Ovary (tissue), 9 donors: Measurements from ENCODE around the gene RGS3. TPM values are rescaled to one million over a fixed set of nuclear protein-coding genes. Genes with fewer than 3 reads are reported as not detected.
A peak's percentile ranks its signal among the peaks of the same experiment; 100 is the strongest.

Experiments used
- DNase-seq, 5 donors: peaks; one replicate each; pipeline ENCODE4 v3.0.0-alpha.2; 2019 to 2020
- H3K27ac ChIP-seq, 2 donors: fragments of 200-600 bp; one replicate each; pipeline versions ENCODE4 v1.5.1 to v1.8.0; 2019 to 2022
- H3K27me3 ChIP-seq: fragments of 200-600 bp; one replicate; pipeline ENCODE4 v1.8.0; 2022
- H3K36me3 ChIP-seq: fragments of 200-600 bp; sonication (generic); one replicate; pipeline ENCODE4 v1.5.1; 2019
- H3K4me1 ChIP-seq: one replicate; pipeline ENCODE4 v1.8.1; 2013; ENCODE audit warnings: mild to moderate bottlenecking, moderate library complexity; ENCODE audit not compliant: insufficient read depth
- H3K4me3 ChIP-seq: fragments of 200-600 bp; sonication (generic); one replicate; pipeline ENCODE4 v1.5.1; 2017
- H3K9me3 ChIP-seq, 2 donors: fragments of 200-600 bp in 1 of 2; sonication (generic) in 1 of 2; one replicate each; pipeline versions ENCODE4 v1.5.1 to v1.8.1; 2013 to 2019; ENCODE audit warnings: mild to moderate bottlenecking in 1 of 2, moderate library complexity in 1 of 2
- EP300 ChIP-seq: sonication (generic); formaldehyde crosslinking; IDR thresholded peaks from one replicate; pipeline ENCODE4 v1.6.1; 2017; ENCODE audit warnings: antibody characterized with exemption
- POLR2A ChIP-seq: fragments of 450-650 bp; IDR thresholded peaks from one replicate; pipeline ENCODE4 v1.6.1; 2017; ENCODE audit warnings: antibody characterized with exemption, mild to moderate bottlenecking, moderate library complexity
- WGBS, 3 donors: extraction: QIAGEN DNeasy Blood & Tissue Kit in 1 of 3; methylation state at CpG; one replicate each; pipeline versions ENCODE4 v1.1.5 to v1.1.7; 2013 to 2017; 5-methylcytosine and 5-hydroxymethylcytosine counted together
- intact Hi-C, 4 donors: fragments of 100-400 bp; cut with DNase I; formaldehyde crosslinking; loops; one replicate each; pipeline versions ENCODE4 v1.11.0 to v1.15.1; 2022 to 2023
- polyA plus RNA-seq, 2 donors: library from polyadenylated mRNA; stranded (reverse); fragments of 200-250 nt in 1 of 2; fragments of 350-450 nt in 1 of 2; fragmentation: Illumina TruSeq in 1 of 2; extraction: RNeasy Lipid Tissue Mini Kit (QIAGEN cat#74804) in 1 of 2; gene quantifications; one replicate each; pipeline ENCODE4 v1.2.3, GENCODE V29; 2013 to 2014
- total RNA-seq, 7 donors: library from RNA; depleted of rRNA in 2 of 7; stranded (reverse); fragments of >200 nt in 2 of 7; fragmentation: NEBNext Ultra II Directional in 3 of 7; extraction: Animal tissue kit (Norgen Biotek cat#: 25700) in 3 of 7; gene quantifications; one replicate each; pipeline versions ENCODE4 v1.1.0 to v1.2.4, GENCODE V29; 2016 to 2023
- TF ChIP-seq, protein P1 (sequence below), 3 donors: fragments of 450-650 bp in 2 of 3; fragments of 200-600 bp in 1 of 3; IDR thresholded peaks; one replicate each; pipeline versions ENCODE4 v1.5.1 to v1.8.0; 2016 to 2022; ENCODE audit warnings: antibody characterized with exemption in 3 of 3, mild to moderate bottlenecking in 1 of 3
- donor health status: DM: no; HTN: no; CAD: no; lungs with moderate emphysema.
- donor health status: DM: no; HTN: no; CAD: no.
- donor health status: Bipolar disorder and iron deficiency.
- donor health status: DM: yes; HTN: yes; CAD: no.
- donor health status: DM: no; HTN: no; CAD: no.
- donor health status: DM: yes; HTN: yes; CAD: no.

The RGS3 gene
- total and polyA plus RNA-seq, 9 donors: 6.1 to 49.3 (median 15.4) TPM

DNA sequence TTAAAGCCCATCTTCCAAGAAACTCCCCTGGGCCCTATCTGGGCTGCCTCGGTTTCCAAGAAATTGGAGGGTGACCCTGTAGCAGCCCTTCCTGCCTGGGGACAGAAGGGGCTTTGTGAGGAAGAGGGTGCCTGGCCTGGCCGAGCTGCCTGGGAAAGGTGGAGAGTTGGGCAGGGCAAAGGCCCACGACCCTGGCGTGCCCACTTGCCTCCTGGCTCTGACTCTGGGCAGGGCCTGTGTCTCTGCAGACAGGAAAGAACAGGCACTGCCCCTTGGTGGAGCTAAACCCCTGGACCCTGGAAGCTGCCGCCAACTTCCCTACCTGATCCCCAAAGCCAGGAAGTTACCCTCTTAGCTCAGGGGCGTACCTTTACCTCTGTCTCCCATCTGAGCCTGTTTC lies 149.3 kb downstream of the RGS3 start:
- Histone ChIP-seq H3K27me3 (no peaks in the 10 kb centered on the region), H3K9me3 (no peaks in the 10 kb centered on the region), H3K4me3 (no peak overlapping the region), H3K36me3 (no peaks in the 10 kb centered on the region), H3K4me1 (peaks cover 18% of the 10 kb centered on the region), H3K27ac (no peak overlapping the region)
- 91 to 95% (median 93%) methylated on average over 6 of the region's 6 CpGs for WGBS, 3 donors
- peak in 1 of 5 donors; percentile 31 for DNase-seq
- TF ChIP-seq, protein P1, sequence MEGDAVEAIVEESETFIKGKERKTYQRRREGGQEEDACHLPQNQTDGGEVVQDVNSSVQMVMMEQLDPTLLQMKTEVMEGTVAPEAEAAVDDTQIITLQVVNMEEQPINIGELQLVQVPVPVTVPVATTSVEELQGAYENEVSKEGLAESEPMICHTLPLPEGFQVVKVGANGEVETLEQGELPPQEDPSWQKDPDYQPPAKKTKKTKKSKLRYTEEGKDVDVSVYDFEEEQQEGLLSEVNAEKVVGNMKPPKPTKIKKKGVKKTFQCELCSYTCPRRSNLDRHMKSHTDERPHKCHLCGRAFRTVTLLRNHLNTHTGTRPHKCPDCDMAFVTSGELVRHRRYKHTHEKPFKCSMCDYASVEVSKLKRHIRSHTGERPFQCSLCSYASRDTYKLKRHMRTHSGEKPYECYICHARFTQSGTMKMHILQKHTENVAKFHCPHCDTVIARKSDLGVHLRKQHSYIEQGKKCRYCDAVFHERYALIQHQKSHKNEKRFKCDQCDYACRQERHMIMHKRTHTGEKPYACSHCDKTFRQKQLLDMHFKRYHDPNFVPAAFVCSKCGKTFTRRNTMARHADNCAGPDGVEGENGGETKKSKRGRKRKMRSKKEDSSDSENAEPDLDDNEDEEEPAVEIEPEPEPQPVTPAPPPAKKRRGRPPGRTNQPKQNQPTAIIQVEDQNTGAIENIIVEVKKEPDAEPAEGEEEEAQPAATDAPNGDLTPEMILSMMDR (IDR thresholded peaks at IDR 0.05): no peak
- no peak for TF ChIP-seq EP300
- TF ChIP-seq POLR2A: no peak
- intact Hi-C loops: no loop called here

DNA sequence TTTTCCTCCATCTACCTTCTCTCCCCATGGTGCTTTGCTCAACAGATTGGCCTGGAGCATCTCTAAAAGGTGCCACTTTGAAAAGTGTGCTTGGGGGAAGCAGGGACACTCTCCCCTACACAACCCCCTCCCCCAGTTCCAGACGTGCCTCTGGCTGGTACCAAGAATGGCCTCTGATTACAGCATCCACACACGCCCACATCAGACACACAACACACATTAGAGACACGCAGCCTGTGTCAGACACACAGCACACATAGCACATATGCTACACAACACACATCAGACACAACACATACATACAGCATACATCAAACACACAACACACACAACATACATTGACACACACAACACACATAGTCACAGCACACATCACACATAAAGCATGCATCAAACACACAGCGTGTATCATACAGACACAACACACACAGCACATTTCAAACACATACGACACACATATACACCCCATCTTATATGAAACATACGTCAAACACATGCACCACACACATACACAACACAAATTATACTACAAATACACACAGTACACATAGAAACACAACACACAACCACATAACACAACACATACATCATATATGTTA lies 150.4 kb downstream of the RGS3 start:
- 80 to 89% (median 86%) methylated on average over 6 of the region's 6 CpGs for WGBS, 3 donors
- peaks cover 18% of the 10 kb centered on the region for H3K4me1 ChIP-seq

DNA sequence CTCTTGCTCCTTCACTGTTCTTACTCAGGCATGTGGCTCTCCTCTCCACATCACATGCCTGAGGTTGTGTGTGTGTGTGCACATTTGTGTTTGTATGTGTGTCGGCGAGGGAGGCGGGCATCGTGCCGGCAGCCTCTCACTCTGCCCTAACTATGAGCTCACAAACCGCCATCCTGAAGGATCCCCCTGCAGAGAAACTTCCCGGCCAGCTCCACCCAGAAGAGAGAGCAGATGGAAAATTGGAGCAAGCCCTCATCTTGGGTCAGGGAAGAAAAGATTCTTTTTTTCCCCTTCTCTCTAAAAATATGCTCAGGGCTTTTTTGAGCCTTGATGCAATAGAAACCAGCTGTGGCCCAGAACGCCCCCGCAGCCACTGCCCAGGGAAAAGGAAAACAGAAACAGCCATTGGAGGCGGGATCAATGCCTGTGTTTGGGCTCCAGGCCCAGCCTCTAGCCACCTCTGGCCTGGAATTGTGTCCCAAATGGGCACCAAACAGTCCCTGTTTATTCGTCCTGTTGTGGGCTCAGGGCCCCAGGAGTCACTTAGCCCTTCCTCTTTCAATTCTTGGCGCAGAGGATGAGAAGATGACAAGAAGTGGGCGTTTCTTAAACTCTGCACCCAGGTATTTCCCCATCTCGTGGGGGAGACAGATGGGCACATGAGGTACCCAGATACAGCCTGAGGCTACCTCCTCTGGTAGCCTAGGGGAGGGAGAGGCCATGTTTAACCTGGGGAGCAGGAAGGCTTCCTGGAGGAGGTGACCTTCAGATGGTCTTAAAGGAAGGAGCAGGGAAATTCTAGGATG lies 151.5 kb downstream of the RGS3 start:
- Histone ChIP-seq H3K36me3 (no peaks in the 10 kb centered on the region), H3K9me3 (no peaks in the 10 kb centered on the region), H3K4me3 (no peak overlapping the region), H3K4me1 (peaks cover 10% of the 10 kb centered on the region), H3K27ac (peak overlapping the region; percentile 55 to 68), H3K27me3 (no peaks in the 10 kb centered on the region)
- DNase-seq: peak; percentile 71 to 81 (median 74)
- 8 to 14% (median 11%) methylated on average over 14 of the region's 14 CpGs for WGBS, 3 donors
- TF ChIP-seq EP300 (no peak), POLR2A (no peak)
- TF ChIP-seq, protein P1 (IDR thresholded peaks at IDR 0.05): no peak
- intact Hi-C loops: no loop called here

More for the DNA sequence above, 150.4 kb downstream of the RGS3 start:
- H3K9me3 ChIP-seq: no peaks in the 10 kb centered on the region
- no peaks in the 10 kb centered on the region for H3K36me3 ChIP-seq
- peak in 1 of 5 donors; percentile 19 for DNase-seq
- H3K4me3 ChIP-seq: no peak overlapping the region
- H3K27ac ChIP-seq: peak overlapping the region in 1 of 2 donors; percentile 68
- intact Hi-C loops: no loop called here
- H3K27me3 ChIP-seq: no peaks in the 10 kb centered on the region
- TF ChIP-seq, protein P1 (IDR thresholded peaks at IDR 0.05): no peak
- TF ChIP-seq POLR2A (no peak), EP300 (no peak)

DNA sequence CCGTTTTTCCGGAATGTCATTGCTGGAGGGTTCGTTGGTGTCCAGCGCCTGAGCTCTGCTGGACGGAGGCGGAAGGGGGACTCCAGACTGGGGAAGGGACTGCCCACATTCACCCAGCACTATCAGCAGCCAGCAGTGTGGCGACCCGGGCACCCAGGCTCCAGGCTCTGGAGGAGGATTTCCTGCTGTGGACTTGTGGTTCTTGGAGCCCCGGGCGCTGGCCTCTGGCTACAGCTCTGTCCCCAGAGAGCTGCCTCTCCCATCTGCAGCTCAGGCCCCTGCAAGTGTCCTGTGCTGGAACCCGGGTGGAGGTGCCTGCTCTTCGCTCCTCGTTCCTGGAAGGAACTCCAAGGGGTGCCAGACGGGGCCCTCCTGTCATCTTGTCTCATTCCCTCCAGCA lies 152.6 kb downstream of the RGS3 start:
- Histone ChIP-seq H3K4me1 (peaks cover 20% of the 10 kb centered on the region), H3K27ac (peak overlapping the region in 1 of 2 donors; percentile 68), H3K4me3 (no peak overlapping the region), H3K27me3 (no peaks in the 10 kb centered on the region), H3K36me3 (no peaks in the 10 kb centered on the region), H3K9me3 (no peaks in the 10 kb centered on the region)
- intact Hi-C loops: loop anchor here in 1 of 4 donors (2.0 kb wide), 1 partner anchor 21 kb away; no protein-coding TSS in a partner anchor
- TF ChIP-seq, protein P1 (IDR thresholded peaks at IDR 0.05): no peak
- TF ChIP-seq EP300 (no peak), POLR2A (no peak)
- WGBS, 3 donors: 54 to 75% (median 72%) methylated on average over 14 of the region's 14 CpGs
- DNase-seq: peak in 1 of 5 donors; percentile 35
